SJSA1 (cell line): ENCODE results near the gene MRFAP1. TPM values are rescaled to one million over a fixed set of nuclear protein-coding genes. Genes with fewer than 3 reads are reported as not detected.
"Not testable (repeated sequence)": the region's sequence is repeated elsewhere in the genome, so short reads cannot be mapped to it uniquely, and the experiment has no call there.

Experiments used
- DNase-seq, 2 experiments: peaks; one replicate each; pipeline ENCODE4 v3.0.0-alpha.2; 2015 to 2020; ENCODE audit warnings: low spot score in 2 of 2, low read depth in 1 of 2
- H3K27ac ChIP-seq: fragments of 250-450 bp; sonication (Bioruptor Pico); 2 replicates; pipeline ENCODE4 v1.5.1; 2020; ENCODE audit warnings: mild to moderate bottlenecking, moderate library complexity
- H3K27me3 ChIP-seq: fragments of 250-450 bp; sonication (Bioruptor Pico); replicated peaks from 2 replicates; pipeline ENCODE4 v1.5.1; 2020; ENCODE audit warnings: mild to moderate bottlenecking, moderate library complexity
- H3K36me3 ChIP-seq: fragments of 250-450 bp; sonication (Bioruptor Pico); 2 replicates; pipeline ENCODE4 v1.5.1; 2020; ENCODE audit warnings: mild to moderate bottlenecking
- H3K4me1 ChIP-seq: fragments of 250-450 bp; sonication (Bioruptor Pico); replicated peaks from 2 replicates; pipeline ENCODE4 v1.6.1; 2021; ENCODE audit warnings: mild to moderate bottlenecking
- H3K4me3 ChIP-seq: fragments of 250-450 bp; sonication (Bioruptor Pico); 2 replicates; pipeline ENCODE4 v1.5.1; 2020; ENCODE audit warnings: mild to moderate bottlenecking
- H3K9me3 ChIP-seq: fragments of 250-450 bp; sonication (Bioruptor Pico); replicated peaks from 2 replicates; pipeline ENCODE4 v1.5.1; 2020; ENCODE audit warnings: mild to moderate bottlenecking
- total RNA-seq: library from RNA; depleted of rRNA; stranded (reverse); fragments of >200 nt; shearing (Covaris generic); gene quantifications from 2 replicates; pipeline ENCODE4 v1.2.3, GENCODE V29; 2014

The MRFAP1 gene
- total RNA-seq, 1 experiment from 2014 or later: 65.2 TPM

- H3K27ac ChIP-seq: no peak overlapping the region
- H3K9me3 ChIP-seq: no peaks in the 10 kb centered on the region
- no peak for DNase-seq
- H3K36me3 ChIP-seq: no peaks in the 10 kb centered on the region
- no peak overlapping the region for H3K4me3 ChIP-seq
- H3K4me1 ChIP-seq: no peaks in the 10 kb centered on the region
- H3K27me3 ChIP-seq: no peaks in the 10 kb centered on the region
These were observed 23.2 kb upstream of the MRFAP1 start for GRCh38 chr4:6617246-6617645.

- H3K4me3 ChIP-seq: no peak overlapping the region
- no peak for DNase-seq
- no peaks in the 10 kb centered on the region for H3K4me1 ChIP-seq
- H3K27me3 ChIP-seq: no peaks in the 10 kb centered on the region
- no peaks in the 10 kb centered on the region for H3K36me3 ChIP-seq
- H3K9me3 ChIP-seq: no peaks in the 10 kb centered on the region
- no peak overlapping the region for H3K27ac ChIP-seq
These were observed 21.9 kb upstream of the MRFAP1 start for GRCh38 chr4:6618386-6619115.

- Histone ChIP-seq H3K4me1 (no peaks in the 10 kb centered on the region), H3K27ac (no peak overlapping the region), H3K36me3 (no peaks in the 10 kb centered on the region), H3K9me3 (no peaks in the 10 kb centered on the region), H3K4me3 (no peak overlapping the region), H3K27me3 (no peaks in the 10 kb centered on the region)
- no peak for DNase-seq
These were observed 21.4 kb upstream of the MRFAP1 start for GRCh38 chr4:6619116-6619465.

GRCh38 chr4:6619466-6620255 is 20.8 kb upstream of the MRFAP1 start:
- Histone ChIP-seq H3K4me3 (no peak overlapping the region), H3K27ac (no peak overlapping the region), H3K27me3 (no peaks in the 10 kb centered on the region), H3K36me3 (no peaks in the 10 kb centered on the region), H3K9me3 (no peaks in the 10 kb centered on the region), H3K4me1 (no peaks in the 10 kb centered on the region)
- no peak for DNase-seq

GRCh38 chr4:6620296-6620695 is 20.2 kb upstream of the MRFAP1 start:
- no peaks in the 10 kb centered on the region for H3K9me3 ChIP-seq
- H3K27me3 ChIP-seq: no peaks in the 10 kb centered on the region
- H3K36me3 ChIP-seq: no peaks in the 10 kb centered on the region
- no peak for DNase-seq
- H3K27ac ChIP-seq: no peak overlapping the region
- H3K4me1 ChIP-seq: no peaks in the 10 kb centered on the region
- no peak overlapping the region for H3K4me3 ChIP-seq

- DNase-seq: no peak
- H3K9me3 ChIP-seq: no peaks in the 10 kb centered on the region
These were observed 19.5 kb upstream of the MRFAP1 start for GRCh38 chr4:6620891-6621555.

GRCh38 chr4:6621556-6621927 is 18.9 kb upstream of the MRFAP1 start:
- no peaks in the 10 kb centered on the region for H3K27me3 ChIP-seq
- no peak overlapping the region for H3K27ac ChIP-seq
- no peaks in the 10 kb centered on the region for H3K36me3 ChIP-seq
- H3K4me1 ChIP-seq: no peaks in the 10 kb centered on the region
- no peaks in the 10 kb centered on the region for H3K9me3 ChIP-seq
- DNase-seq: no peak
- H3K4me3 ChIP-seq: no peak overlapping the region

More at GRCh38 chr4:6620891-6621555, 19.5 kb upstream of the MRFAP1 start:
- Histone ChIP-seq H3K4me1 (no peaks in the 10 kb centered on the region), H3K27ac (no peak overlapping the region), H3K36me3 (no peaks in the 10 kb centered on the region), H3K27me3 (no peaks in the 10 kb centered on the region), H3K4me3 (no peak overlapping the region)

GRCh38 chr4:6622744-6623143 is 17.7 kb upstream of the MRFAP1 start:
- H3K4me1 ChIP-seq: no peaks in the 10 kb centered on the region
- no peaks in the 10 kb centered on the region for H3K9me3 ChIP-seq
- H3K4me3 ChIP-seq: no peak overlapping the region
- H3K36me3 ChIP-seq: no peaks in the 10 kb centered on the region
- no peak for DNase-seq
- H3K27ac ChIP-seq: no peak overlapping the region
- H3K27me3 ChIP-seq: no peaks in the 10 kb centered on the region

GRCh38 chr4:6625256-6625655 is 15.2 kb upstream of the MRFAP1 start:
- H3K27me3 ChIP-seq: no peaks in the 10 kb centered on the region
- DNase-seq: no peak

GRCh38 chr4:6626066-6626465 is 14.4 kb upstream of the MRFAP1 start:
- DNase-seq: no peak
- no peaks in the 10 kb centered on the region for H3K27me3 ChIP-seq
- no peak overlapping the region for H3K27ac ChIP-seq
- H3K4me1 ChIP-seq: no peaks in the 10 kb centered on the region
- H3K36me3 ChIP-seq: no peaks in the 10 kb centered on the region
- no peaks in the 10 kb centered on the region for H3K9me3 ChIP-seq
- no peak overlapping the region for H3K4me3 ChIP-seq

More at GRCh38 chr4:6625256-6625655, 15.2 kb upstream of the MRFAP1 start:
- Histone ChIP-seq H3K4me1 (no peaks in the 10 kb centered on the region), H3K27ac (no peak overlapping the region), H3K4me3 (no peak overlapping the region), H3K9me3 (no peaks in the 10 kb centered on the region), H3K36me3 (no peaks in the 10 kb centered on the region)

- H3K36me3 ChIP-seq: no peaks in the 10 kb centered on the region
- no peak for DNase-seq
- H3K27me3 ChIP-seq: no peaks in the 10 kb centered on the region
- no peaks in the 10 kb centered on the region for H3K9me3 ChIP-seq
- H3K27ac ChIP-seq: no peak overlapping the region
- no peak overlapping the region for H3K4me3 ChIP-seq
- no peaks in the 10 kb centered on the region for H3K4me1 ChIP-seq
These were observed 12.7 kb upstream of the MRFAP1 start for GRCh38 chr4:6627832-6628231.

GRCh38 chr4:6628484-6628883 is 12.0 kb upstream of the MRFAP1 start:
- H3K4me1 ChIP-seq, DNase-seq, H3K27ac ChIP-seq, H3K9me3 ChIP-seq, H3K27me3 ChIP-seq, H3K36me3 ChIP-seq, H3K4me3 ChIP-seq: not testable (repeated sequence)

GRCh38 chr4:6632125-6632524 is 8.4 kb upstream of the MRFAP1 start:
- H3K27me3 ChIP-seq: no peaks in the 10 kb centered on the region
- H3K9me3 ChIP-seq: no peaks in the 10 kb centered on the region
- no peak for DNase-seq
- H3K4me1 ChIP-seq: no peaks in the 10 kb centered on the region
- no peak overlapping the region for H3K27ac ChIP-seq
- no peaks in the 10 kb centered on the region for H3K36me3 ChIP-seq
- no peak overlapping the region for H3K4me3 ChIP-seq
